ENCODE data around the gene TMPRSS2.

DNA sequence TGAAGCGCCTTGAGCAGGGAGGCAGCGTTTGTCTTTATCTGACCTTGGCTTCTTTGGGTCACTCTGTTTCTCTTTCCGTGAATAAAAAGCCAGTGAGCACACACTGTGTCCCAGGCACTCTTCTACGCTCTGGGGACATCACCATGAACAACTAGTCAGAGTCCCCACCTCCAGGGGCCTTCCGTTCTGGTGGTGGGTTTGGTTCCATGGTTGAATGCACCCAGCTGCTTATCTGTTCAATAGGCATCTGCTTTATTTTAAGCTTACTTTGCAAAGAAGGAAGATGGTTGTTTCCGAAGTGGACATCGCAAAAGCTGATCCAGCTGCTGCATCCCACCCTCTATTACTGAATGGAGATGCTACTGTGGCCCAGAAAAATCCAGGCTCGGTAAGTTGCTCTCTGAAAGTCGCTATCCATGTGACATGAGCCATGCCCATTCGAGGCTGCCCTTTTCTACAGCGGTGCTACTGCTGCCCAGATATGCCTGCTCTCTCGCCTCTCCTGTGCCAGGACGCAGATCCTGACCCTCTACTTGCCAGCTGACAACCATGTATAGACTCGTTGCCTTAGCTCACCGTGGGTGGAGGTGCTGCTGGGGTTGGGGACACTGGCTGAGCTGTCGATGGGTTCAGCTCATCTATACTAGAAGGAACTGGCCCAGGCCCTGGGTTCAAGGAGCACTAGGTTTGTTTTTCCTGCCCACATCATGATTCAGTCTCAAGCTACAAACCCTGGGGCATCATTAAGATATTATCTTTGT lies 76.0 kb downstream of the TMPRSS2 start:
- TF ChIP-seq EP300 (IDR thresholded peaks at IDR 0.05; ENCODE audit: low read depth in 2 of 2, low read length in 2 of 2) = no peak
- TF ChIP-seq EP300 (CRISPR knock-in tag; IDR thresholded peaks at IDR 0.05; ENCODE audit: borderline replicate concordance) = no peak
- TF ChIP-seq SRF (IDR thresholded peaks at IDR 0.05; ENCODE audit: low read depth, low read length) = no peak
- no peak for TF ChIP-seq GABPA (IDR thresholded peaks at IDR 0.05; ENCODE audit: low read depth, low read length)
- TF ChIP-seq GABPA (CRISPR knock-in tag; IDR thresholded peaks at IDR 0.05; ENCODE audit: low read depth) = no peak
- no peak for TF ChIP-seq SP1 (IDR thresholded peaks at IDR 0.05)
- no peak for TF ChIP-seq SP1 (CRISPR knock-in tag; IDR thresholded peaks at IDR 0.05)
- no peak for TF ChIP-seq SMARCE1 (IDR thresholded peaks at IDR 0.05; ENCODE audit: borderline replicate concordance)
- no peak for TF ChIP-seq KAT7 (CRISPR knock-in tag; IDR thresholded peaks at IDR 0.05; ENCODE audit: borderline replicate concordance)
- TF ChIP-seq, protein P1, sequence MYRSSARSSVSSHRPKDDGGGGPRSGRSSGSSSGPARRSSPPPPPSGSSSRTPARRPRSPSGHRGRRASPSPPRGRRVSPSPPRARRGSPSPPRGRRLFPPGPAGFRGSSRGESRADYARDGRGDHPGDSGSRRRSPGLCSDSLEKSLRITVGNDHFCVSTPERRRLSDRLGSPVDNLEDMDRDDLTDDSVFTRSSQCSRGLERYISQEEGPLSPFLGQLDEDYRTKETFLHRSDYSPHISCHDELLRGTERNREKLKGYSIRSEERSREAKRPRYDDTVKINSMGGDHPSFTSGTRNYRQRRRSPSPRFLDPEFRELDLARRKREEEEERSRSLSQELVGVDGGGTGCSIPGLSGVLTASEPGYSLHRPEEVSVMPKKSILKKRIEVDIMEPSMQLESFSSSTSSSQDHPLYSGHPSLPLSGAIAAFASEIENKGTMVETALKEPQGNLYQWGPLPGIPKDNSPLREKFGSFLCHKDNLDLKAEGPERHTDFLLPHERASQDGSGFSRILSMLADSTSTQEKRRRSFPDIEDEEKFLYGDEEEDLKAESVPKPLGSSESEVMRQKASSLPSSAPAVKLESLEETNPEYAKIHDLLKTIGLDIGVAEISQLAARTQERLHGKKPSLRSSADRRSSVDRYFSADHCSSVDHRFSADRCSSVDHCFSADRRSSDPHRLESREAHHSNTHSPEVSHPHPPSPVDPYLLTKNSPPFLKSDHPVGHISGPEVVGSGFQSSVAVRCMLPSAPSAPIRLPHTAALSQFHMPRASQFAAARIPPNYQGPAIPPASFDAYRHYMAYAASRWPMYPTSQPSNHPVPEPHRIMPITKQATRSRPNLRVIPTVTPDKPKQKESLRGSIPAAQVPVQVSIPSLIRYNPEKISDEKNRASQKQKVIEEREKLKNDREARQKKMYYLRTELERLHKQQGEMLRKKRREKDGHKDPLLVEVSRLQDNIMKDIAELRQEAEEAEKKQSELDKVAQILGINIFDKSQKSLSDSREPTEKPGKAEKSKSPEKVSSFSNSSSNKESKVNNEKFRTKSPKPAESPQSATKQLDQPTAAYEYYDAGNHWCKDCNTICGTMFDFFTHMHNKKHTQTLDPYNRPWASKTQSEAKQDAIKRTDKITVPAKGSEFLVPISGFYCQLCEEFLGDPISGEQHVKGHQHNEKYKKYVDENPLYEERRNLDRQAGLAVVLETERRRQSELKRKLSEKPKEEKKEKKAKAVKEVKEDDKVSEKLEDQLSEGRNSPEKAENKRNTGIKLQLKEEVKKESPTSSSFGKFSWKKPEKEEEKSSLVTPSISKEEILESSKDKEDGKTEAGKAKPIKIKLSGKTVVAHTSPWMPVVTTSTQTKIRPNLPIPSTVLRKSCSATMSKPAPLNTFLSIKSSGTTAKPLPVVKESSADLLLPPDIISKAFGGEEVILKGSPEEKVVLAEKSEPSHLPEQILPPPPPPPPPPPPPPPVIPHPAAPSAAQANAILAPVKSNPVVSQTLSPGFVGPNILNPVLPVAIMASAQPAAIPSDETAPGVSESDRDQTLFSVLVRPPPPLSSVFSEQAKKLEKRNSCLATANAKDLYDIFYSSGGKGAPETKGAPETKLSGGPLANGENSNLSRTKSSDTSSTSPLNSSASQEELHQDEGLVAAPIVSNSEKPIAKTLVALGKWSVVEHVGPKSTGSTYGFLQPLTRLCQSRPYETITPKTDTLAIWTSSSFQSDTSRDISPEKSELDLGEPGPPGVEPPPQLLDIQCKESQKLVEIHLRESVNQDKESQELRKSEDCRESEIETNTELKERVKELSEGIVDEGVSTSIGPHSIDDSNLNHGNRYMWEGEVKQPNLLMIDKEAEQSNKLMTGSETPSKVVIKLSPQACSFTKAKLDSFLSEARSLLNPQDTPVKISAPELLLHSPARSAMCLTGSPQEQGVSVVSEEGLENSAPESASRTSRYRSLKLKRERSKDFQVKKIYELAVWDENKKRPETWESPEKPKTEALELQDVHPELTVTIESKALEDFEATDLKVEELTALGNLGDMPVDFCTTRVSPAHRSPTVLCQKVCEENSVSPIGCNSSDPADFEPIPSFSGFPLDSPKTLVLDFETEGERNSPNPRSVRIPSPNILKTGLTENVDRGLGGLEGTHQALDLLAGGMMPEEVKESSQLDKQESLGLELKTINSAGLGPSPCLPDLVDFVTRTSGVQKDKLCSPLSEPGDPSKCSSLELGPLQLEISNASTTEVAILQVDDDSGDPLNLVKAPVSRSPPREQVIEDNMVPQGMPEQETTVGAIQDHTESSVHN (CRISPR knock-in tag; IDR thresholded peaks at IDR 0.05) = no peak
- TF ChIP-seq JUN (CRISPR knock-in tag; IDR thresholded peaks at IDR 0.05) = no peak
- no peak for TF ChIP-seq CTCF (CRISPR knock-in tag; IDR thresholded peaks at IDR 0.05)
- TF ChIP-seq, protein P2, sequence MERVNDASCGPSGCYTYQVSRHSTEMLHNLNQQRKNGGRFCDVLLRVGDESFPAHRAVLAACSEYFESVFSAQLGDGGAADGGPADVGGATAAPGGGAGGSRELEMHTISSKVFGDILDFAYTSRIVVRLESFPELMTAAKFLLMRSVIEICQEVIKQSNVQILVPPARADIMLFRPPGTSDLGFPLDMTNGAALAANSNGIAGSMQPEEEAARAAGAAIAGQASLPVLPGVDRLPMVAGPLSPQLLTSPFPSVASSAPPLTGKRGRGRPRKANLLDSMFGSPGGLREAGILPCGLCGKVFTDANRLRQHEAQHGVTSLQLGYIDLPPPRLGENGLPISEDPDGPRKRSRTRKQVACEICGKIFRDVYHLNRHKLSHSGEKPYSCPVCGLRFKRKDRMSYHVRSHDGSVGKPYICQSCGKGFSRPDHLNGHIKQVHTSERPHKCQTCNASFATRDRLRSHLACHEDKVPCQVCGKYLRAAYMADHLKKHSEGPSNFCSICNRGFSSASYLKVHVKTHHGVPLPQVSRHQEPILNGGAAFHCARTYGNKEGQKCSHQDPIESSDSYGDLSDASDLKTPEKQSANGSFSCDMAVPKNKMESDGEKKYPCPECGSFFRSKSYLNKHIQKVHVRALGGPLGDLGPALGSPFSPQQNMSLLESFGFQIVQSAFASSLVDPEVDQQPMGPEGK (CRISPR knock-in tag; IDR thresholded peaks at IDR 0.05) = no peak
- TF ChIP-seq TOPORS (CRISPR knock-in tag; IDR thresholded peaks at IDR 0.05) = no peak
- no peak for TF ChIP-seq POLR2A (IDR thresholded peaks at IDR 0.05; ENCODE audit: insufficient read depth in 1 of 2, low read depth in 2 of 2, low read length in 2 of 2)
- TF ChIP-seq ZNF17 (CRISPR knock-in tag; IDR thresholded peaks at IDR 0.05) = no peak
- no peak for TF ChIP-seq TFE3 (CRISPR knock-in tag; IDR thresholded peaks at IDR 0.05)

All from HepG2 (cell line).